Lower leg skin (tissue), 3 donors: ENCODE measurements around the gene EVPLL.
"Not testable (repeated sequence)": the region's sequence is repeated elsewhere in the genome, so short reads cannot be mapped to it uniquely, and the experiment has no call there.

Experiments used
- POLR2A ChIP-seq, 2 donors: fragments of 450-650 bp; IDR thresholded peaks; one replicate each; pipeline ENCODE4 v1.6.1; 2016 to 2017; ENCODE audit warnings: antibody characterized with exemption in 2 of 2, mild to moderate bottlenecking in 1 of 2, moderate library complexity in 1 of 2
- TF ChIP-seq, protein P1 (sequence below), 3 donors: fragments of 450-650 bp; IDR thresholded peaks; one replicate each; pipeline ENCODE4 v1.5.1; 2016; ENCODE audit warnings: antibody characterized with exemption in 3 of 3, mild to moderate bottlenecking in 3 of 3, moderate library complexity in 2 of 3

DNA sequence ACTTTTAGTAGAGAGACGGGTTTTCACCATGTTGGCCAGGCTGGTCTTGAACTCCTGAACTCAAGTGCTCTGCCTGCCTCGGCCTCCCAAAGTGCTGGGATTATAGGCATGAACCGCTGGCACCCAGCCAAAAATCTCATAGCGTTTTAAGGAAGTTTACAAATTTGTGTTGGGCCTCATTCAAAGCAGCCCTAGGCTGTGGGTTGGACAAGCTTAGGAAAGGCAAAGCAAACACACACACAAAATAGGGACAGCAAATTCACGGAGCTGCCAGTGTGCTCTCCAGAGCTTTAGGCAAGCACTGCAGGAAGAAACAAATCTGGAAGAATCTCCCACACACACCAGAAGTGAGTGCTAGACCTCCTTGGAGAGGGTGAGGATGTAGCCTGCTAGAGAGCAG lies 25.6 kb downstream of the EVPLL start:
- TF ChIP-seq, protein P1, sequence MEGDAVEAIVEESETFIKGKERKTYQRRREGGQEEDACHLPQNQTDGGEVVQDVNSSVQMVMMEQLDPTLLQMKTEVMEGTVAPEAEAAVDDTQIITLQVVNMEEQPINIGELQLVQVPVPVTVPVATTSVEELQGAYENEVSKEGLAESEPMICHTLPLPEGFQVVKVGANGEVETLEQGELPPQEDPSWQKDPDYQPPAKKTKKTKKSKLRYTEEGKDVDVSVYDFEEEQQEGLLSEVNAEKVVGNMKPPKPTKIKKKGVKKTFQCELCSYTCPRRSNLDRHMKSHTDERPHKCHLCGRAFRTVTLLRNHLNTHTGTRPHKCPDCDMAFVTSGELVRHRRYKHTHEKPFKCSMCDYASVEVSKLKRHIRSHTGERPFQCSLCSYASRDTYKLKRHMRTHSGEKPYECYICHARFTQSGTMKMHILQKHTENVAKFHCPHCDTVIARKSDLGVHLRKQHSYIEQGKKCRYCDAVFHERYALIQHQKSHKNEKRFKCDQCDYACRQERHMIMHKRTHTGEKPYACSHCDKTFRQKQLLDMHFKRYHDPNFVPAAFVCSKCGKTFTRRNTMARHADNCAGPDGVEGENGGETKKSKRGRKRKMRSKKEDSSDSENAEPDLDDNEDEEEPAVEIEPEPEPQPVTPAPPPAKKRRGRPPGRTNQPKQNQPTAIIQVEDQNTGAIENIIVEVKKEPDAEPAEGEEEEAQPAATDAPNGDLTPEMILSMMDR (IDR thresholded peaks at IDR 0.05), result not testable (repeated sequence)
- TF ChIP-seq POLR2A (IDR thresholded peaks at IDR 0.05), result not testable (repeated sequence)
